AG09309 (cell line): Measurements from ENCODE around the gene GRM6.

Source experiments
- DNase-seq: peaks from one replicate; pipeline ENCODE4 v3.0.0-alpha.2; 2010; ENCODE audit warnings: low read depth
- H3K4me3 ChIP-seq: 2 replicates; pipeline ENCODE4 v1.5.1; 2011; ENCODE audit warnings: mild to moderate bottlenecking, low read depth, low read length, moderate library complexity; ENCODE audit not compliant: control insufficient read depth
- CTCF ChIP-seq: IDR thresholded peaks from 2 replicates; pipeline ENCODE4 v1.5.1; 2011; ENCODE audit warnings: mild to moderate bottlenecking, low read depth, low read length, inconsistent platforms; ENCODE audit not compliant: insufficient read depth, control insufficient read depth; ENCODE audit errors: missing control alignments

Gene GRM6

GRCh38 chr5:178991190-178992145, 3.7 kb downstream of the GRM6 start:
- TF ChIP-seq CTCF = no peak
- no peak overlapping the region for H3K4me3 ChIP-seq
- no peak for DNase-seq

- TF ChIP-seq CTCF = no peak
- no peak overlapping the region for H3K4me3 ChIP-seq
- no peak for DNase-seq
Observed at GRCh38 chr5:178990491-178990890, 4.6 kb downstream of the GRM6 start.

GRCh38 chr5:178989311-178989710, 5.8 kb downstream of the GRM6 start:
- DNase-seq = no peak
- H3K4me3 ChIP-seq = no peak overlapping the region
- TF ChIP-seq CTCF = no peak

GRCh38 chr5:178988436-178989220, 6.5 kb downstream of the GRM6 start:
- no peak for DNase-seq
- no peak for TF ChIP-seq CTCF
- H3K4me3 ChIP-seq = no peak overlapping the region

- no peak overlapping the region for H3K4me3 ChIP-seq
- DNase-seq = no peak
- TF ChIP-seq CTCF = no peak
Observed at GRCh38 chr5:178986326-178986960, 8.7 kb downstream of the GRM6 start.
